ENCODE results near the gene GRK3. TPM values are rescaled to one million over a fixed set of nuclear protein-coding genes. Genes with fewer than 3 reads are reported as not detected.

The GRK3 gene
- total and polyA plus RNA-seq, 2 donors: 8.4 to 20.2 TPM

DNA sequence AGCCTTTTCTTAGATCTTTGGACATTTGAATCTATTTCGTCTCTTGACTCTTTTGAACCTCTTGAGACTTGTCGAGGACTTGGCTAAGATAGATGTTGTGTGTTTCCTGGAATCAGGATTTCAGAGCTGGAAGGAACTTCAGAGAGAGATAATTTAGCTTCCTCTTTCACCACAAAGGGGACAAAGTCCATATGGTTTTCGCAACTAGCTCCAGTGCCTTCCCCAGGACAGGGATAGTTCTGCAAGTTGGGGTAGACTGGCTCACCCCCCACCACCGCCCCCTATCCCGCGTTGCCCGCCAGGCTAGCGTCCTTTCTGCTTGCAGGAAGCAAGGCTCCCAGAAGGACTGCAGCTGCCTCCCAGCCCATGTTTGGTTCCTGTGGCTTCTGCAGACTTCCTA, 101.8 kb downstream of the GRK3 start:
- Histone ChIP-seq H3K9me3 (ENCODE audit: control insufficient read depth in 2 of 2, insufficient read depth in 1 of 2, low read length in 1 of 2) (no peaks in the 10 kb centered on the region), H3K4me1 (ENCODE audit: control insufficient read depth in 2 of 2, insufficient read depth in 2 of 2, low read length in 2 of 2) (peaks cover 0 to 9% of the 10 kb centered on the region in 2 donors), H3K27ac (ENCODE audit: low read depth in 1 of 2, low read length in 1 of 2) (no peak overlapping the region), H3K27me3 (ENCODE audit: control insufficient read depth in 2 of 2, insufficient read depth in 1 of 2, low read length in 1 of 2) (no peaks in the 10 kb centered on the region), H3K36me3 (ENCODE audit: control insufficient read depth in 2 of 2, insufficient read depth in 2 of 2, low read length in 1 of 2) (peaks cover 0 to 12% of the 10 kb centered on the region in 2 donors), H3K4me3 (ENCODE audit: low read length in 2 of 2) (no peak overlapping the region)
- WGBS: 29% methylated on average over 8 of the region's 8 CpGs
- no peak for DNase-seq (ENCODE audit: low read depth in 6 of 9, low spot score in 9 of 9)

DNA sequence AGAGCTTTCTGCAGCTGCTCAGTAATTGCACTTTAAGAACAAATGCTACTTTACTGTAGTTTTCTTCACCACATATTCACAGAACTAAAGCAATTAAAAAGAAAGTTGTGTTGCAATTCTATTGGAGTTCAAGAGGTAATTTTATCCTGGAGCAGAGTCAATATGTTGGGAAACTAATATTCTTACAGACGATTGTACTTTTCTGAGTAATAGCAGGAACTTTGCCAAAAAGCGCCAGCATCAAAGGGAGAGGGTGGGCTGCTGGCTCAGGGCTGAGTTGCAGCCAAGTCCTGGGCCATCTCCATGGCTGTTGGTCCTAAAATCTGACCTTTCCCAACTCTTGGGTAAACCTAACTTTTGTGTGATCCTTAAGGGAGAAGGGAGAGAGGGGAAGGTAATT, 104.0 kb downstream of the GRK3 start:
- WGBS: 91% methylated on average over 2 of the region's 2 CpGs
- Histone ChIP-seq H3K4me1 (ENCODE audit: control insufficient read depth in 2 of 2, insufficient read depth in 2 of 2, low read length in 2 of 2) (peaks cover 0 to 9% of the 10 kb centered on the region in 2 donors), H3K36me3 (ENCODE audit: control insufficient read depth in 2 of 2, insufficient read depth in 2 of 2, low read length in 1 of 2) (peaks cover 0 to 12% of the 10 kb centered on the region in 2 donors), H3K27me3 (ENCODE audit: control insufficient read depth in 2 of 2, insufficient read depth in 1 of 2, low read length in 1 of 2) (no peaks in the 10 kb centered on the region), H3K4me3 (ENCODE audit: low read length in 2 of 2) (no peak overlapping the region), H3K27ac (ENCODE audit: low read depth in 1 of 2, low read length in 1 of 2) (no peak overlapping the region), H3K9me3 (ENCODE audit: control insufficient read depth in 2 of 2, insufficient read depth in 1 of 2, low read length in 1 of 2) (no peaks in the 10 kb centered on the region)
- no peak for DNase-seq (ENCODE audit: low read depth in 6 of 9, low spot score in 9 of 9)

DNA sequence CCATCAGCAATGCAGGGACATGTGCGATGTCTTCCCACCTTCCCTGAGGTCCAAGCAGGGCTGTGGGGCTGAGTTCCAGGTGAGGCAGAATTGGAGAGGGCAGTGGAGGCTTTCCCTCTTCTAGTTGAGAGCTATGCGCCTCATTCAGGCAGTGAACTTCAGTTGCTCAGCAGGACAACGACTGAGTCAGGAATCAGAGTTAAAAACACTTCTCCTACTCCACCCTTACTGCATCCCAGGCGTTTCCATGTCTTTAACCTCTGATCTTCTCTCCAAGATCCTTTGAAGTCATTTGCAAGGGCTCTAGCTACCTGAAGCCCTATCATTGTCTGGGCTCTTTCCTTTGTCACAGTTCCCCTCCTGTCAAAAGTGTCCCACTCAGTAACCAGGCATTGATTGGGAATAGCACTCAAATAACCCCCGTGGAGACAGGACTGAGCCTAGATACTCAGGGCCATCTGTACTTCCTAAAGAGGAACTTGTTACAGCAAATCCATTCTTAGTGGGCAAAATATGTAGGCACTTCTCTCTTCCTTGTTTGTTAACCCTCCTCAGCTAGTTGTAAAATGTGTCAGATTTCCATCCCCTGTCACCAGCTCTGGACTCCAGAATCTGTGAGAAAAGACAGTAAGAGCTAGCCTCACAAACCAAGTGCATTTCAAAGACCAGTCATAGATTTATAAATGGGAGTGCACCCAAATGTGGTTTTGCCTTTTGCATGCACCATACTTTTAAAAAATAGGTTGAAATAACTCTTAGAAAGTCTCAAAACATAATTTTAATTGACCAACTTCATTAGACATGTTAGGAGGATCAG, 105.0 kb downstream of the GRK3 start:
- peaks cover 3 to 19% of the 10 kb centered on the region in 2 donors for H3K36me3 ChIP-seq (ENCODE audit: control insufficient read depth in 2 of 2, insufficient read depth in 2 of 2, low read length in 1 of 2)
- no peaks in the 10 kb centered on the region for H3K27me3 ChIP-seq (ENCODE audit: control insufficient read depth in 2 of 2, insufficient read depth in 1 of 2, low read length in 1 of 2)
- no peaks in the 10 kb centered on the region for H3K9me3 ChIP-seq (ENCODE audit: control insufficient read depth in 2 of 2, insufficient read depth in 1 of 2, low read length in 1 of 2)
- H3K4me3 ChIP-seq (ENCODE audit: low read length in 2 of 2): no peak overlapping the region
- WGBS: 81% methylated on average over 5 of the region's 5 CpGs
- no peak for DNase-seq (ENCODE audit: low read depth in 6 of 9, low spot score in 9 of 9)
- H3K27ac ChIP-seq (ENCODE audit: low read depth in 1 of 2, low read length in 1 of 2): no peak overlapping the region
- peaks cover 0 to 9% of the 10 kb centered on the region in 2 donors for H3K4me1 ChIP-seq (ENCODE audit: control insufficient read depth in 2 of 2, insufficient read depth in 2 of 2, low read length in 2 of 2)

GRCh38 chr22:25670070-25670461, 105.6 kb downstream of the GRK3 start:
- H3K9me3 ChIP-seq (ENCODE audit: control insufficient read depth in 2 of 2, insufficient read depth in 1 of 2, low read length in 1 of 2): no peaks in the 10 kb centered on the region
- no peaks in the 10 kb centered on the region for H3K27me3 ChIP-seq (ENCODE audit: control insufficient read depth in 2 of 2, insufficient read depth in 1 of 2, low read length in 1 of 2)
- peaks cover 0 to 9% of the 10 kb centered on the region in 2 donors for H3K4me1 ChIP-seq (ENCODE audit: control insufficient read depth in 2 of 2, insufficient read depth in 2 of 2, low read length in 2 of 2)
- DNase-seq (ENCODE audit: low read depth in 6 of 9, low spot score in 9 of 9): no peak
- no peak overlapping the region for H3K4me3 ChIP-seq (ENCODE audit: low read length in 2 of 2)
- H3K36me3 ChIP-seq (ENCODE audit: control insufficient read depth in 2 of 2, insufficient read depth in 2 of 2, low read length in 1 of 2): peaks cover 3 to 19% of the 10 kb centered on the region in 2 donors
- no peak overlapping the region for H3K27ac ChIP-seq (ENCODE audit: low read depth in 1 of 2, low read length in 1 of 2)
- 99% methylated on average over 6 of the region's 6 CpGs for WGBS

DNA sequence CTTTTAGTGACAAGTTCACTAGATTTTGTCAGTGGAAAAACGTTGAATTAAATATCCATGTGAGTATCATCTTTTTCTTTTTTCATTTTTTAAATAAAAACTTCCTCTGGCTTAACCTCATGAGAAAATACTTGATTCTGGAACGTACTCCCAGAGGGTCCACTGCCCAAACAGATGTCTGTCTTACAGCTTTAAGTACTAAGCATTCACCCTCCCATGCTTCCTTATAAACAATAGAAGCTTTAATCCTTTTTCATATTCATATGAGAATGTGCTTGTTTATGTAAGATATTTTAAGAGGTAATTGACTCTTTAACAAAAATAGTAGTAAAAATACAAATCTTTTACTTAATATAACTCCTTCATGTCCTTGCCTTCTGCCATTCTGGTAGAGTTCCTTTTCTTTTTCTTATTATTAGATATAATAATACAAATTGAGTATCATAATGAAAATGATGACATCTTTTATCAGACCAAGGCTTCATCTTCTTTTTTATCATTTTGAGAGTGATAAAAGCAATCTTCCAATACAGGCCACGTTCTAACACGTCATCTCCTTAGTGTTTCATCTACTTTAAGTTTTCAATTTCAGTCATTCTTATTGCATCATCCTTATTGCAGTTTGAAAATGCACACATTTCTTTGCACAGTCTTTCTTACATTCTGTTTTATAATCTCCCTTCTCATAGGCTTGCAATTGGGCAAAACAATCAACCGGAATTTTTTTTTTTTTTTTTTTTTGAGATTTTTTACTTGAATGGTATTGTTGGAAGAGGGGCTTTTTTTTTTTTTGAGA, 108.0 kb downstream of the GRK3 start:
- no peaks in the 10 kb centered on the region for H3K9me3 ChIP-seq (ENCODE audit: control insufficient read depth in 2 of 2, insufficient read depth in 1 of 2, low read length in 1 of 2)
- H3K4me1 ChIP-seq (ENCODE audit: control insufficient read depth in 2 of 2, insufficient read depth in 2 of 2, low read length in 2 of 2): no peaks in the 10 kb centered on the region
- 94% methylated on average over 5 of the region's 5 CpGs for WGBS
- no peak overlapping the region for H3K27ac ChIP-seq (ENCODE audit: low read depth in 1 of 2, low read length in 1 of 2)
- H3K36me3 ChIP-seq (ENCODE audit: control insufficient read depth in 2 of 2, insufficient read depth in 2 of 2, low read length in 1 of 2): peaks cover 3 to 19% of the 10 kb centered on the region in 2 donors
- no peak overlapping the region for H3K4me3 ChIP-seq (ENCODE audit: low read length in 2 of 2)
- no peak for DNase-seq (ENCODE audit: low read depth in 6 of 9, low spot score in 9 of 9)
- H3K27me3 ChIP-seq (ENCODE audit: control insufficient read depth in 2 of 2, insufficient read depth in 1 of 2, low read length in 1 of 2): no peaks in the 10 kb centered on the region

- no peaks in the 10 kb centered on the region for H3K27me3 ChIP-seq (ENCODE audit: control insufficient read depth in 2 of 2, insufficient read depth in 1 of 2, low read length in 1 of 2)
- WGBS: 96% methylated on average over 5 of the region's 5 CpGs
- H3K27ac ChIP-seq (ENCODE audit: low read depth in 1 of 2, low read length in 1 of 2): no peak overlapping the region
- H3K36me3 ChIP-seq (ENCODE audit: control insufficient read depth in 2 of 2, insufficient read depth in 2 of 2, low read length in 1 of 2): peaks cover 3 to 15% of the 10 kb centered on the region in 2 donors
- DNase-seq (ENCODE audit: low read depth in 6 of 9, low spot score in 9 of 9): no peak
- H3K4me3 ChIP-seq (ENCODE audit: low read length in 2 of 2): no peak overlapping the region
- H3K9me3 ChIP-seq (ENCODE audit: control insufficient read depth in 2 of 2, insufficient read depth in 1 of 2, low read length in 1 of 2): no peaks in the 10 kb centered on the region
- H3K4me1 ChIP-seq (ENCODE audit: control insufficient read depth in 2 of 2, insufficient read depth in 2 of 2, low read length in 2 of 2): no peaks in the 10 kb centered on the region
Observed at GRCh38 chr22:25673713-25674112, 109.2 kb downstream of the GRK3 start.

GRCh38 chr22:25677631-25678030, 113.2 kb downstream of the GRK3 start:
- Histone ChIP-seq H3K27ac (ENCODE audit: low read depth in 1 of 2, low read length in 1 of 2) (no peak overlapping the region), H3K36me3 (ENCODE audit: control insufficient read depth in 2 of 2, insufficient read depth in 2 of 2, low read length in 1 of 2) (peaks cover 7 to 11% of the 10 kb centered on the region in 2 donors), H3K9me3 (ENCODE audit: control insufficient read depth in 2 of 2, insufficient read depth in 1 of 2, low read length in 1 of 2) (no peaks in the 10 kb centered on the region), H3K4me1 (ENCODE audit: control insufficient read depth in 2 of 2, insufficient read depth in 2 of 2, low read length in 2 of 2) (no peaks in the 10 kb centered on the region), H3K27me3 (ENCODE audit: control insufficient read depth in 2 of 2, insufficient read depth in 1 of 2, low read length in 1 of 2) (no peaks in the 10 kb centered on the region), H3K4me3 (ENCODE audit: low read length in 2 of 2) (no peak overlapping the region)
- WGBS: 98% methylated on average over 4 of the region's 4 CpGs
- DNase-seq (ENCODE audit: low read depth in 6 of 9, low spot score in 9 of 9): no peak

GRCh38 chr22:25680051-25680450, 115.6 kb downstream of the GRK3 start:
- 96% methylated on average over 2 of the region's 2 CpGs for WGBS
- Histone ChIP-seq H3K27ac (ENCODE audit: low read depth in 1 of 2, low read length in 1 of 2) (no peak overlapping the region), H3K9me3 (ENCODE audit: control insufficient read depth in 2 of 2, insufficient read depth in 1 of 2, low read length in 1 of 2) (no peaks in the 10 kb centered on the region), H3K36me3 (ENCODE audit: control insufficient read depth in 2 of 2, insufficient read depth in 2 of 2, low read length in 1 of 2) (peaks cover 3 to 7% of the 10 kb centered on the region in 2 donors), H3K27me3 (ENCODE audit: control insufficient read depth in 2 of 2, insufficient read depth in 1 of 2, low read length in 1 of 2) (no peaks in the 10 kb centered on the region), H3K4me3 (ENCODE audit: low read length in 2 of 2) (no peak overlapping the region), H3K4me1 (ENCODE audit: control insufficient read depth in 2 of 2, insufficient read depth in 2 of 2, low read length in 2 of 2) (no peaks in the 10 kb centered on the region)
- DNase-seq (ENCODE audit: low read depth in 6 of 9, low spot score in 9 of 9): no peak

- DNase-seq (ENCODE audit: low read depth in 6 of 9, low spot score in 9 of 9): no peak
- no peaks in the 10 kb centered on the region for H3K27me3 ChIP-seq (ENCODE audit: control insufficient read depth in 2 of 2, insufficient read depth in 1 of 2, low read length in 1 of 2)
- H3K36me3 ChIP-seq (ENCODE audit: control insufficient read depth in 2 of 2, insufficient read depth in 2 of 2, low read length in 1 of 2): peaks cover 0 to 7% of the 10 kb centered on the region in 2 donors
- no peaks in the 10 kb centered on the region for H3K4me1 ChIP-seq (ENCODE audit: control insufficient read depth in 2 of 2, insufficient read depth in 2 of 2, low read length in 2 of 2)
- WGBS: 97% methylated on average over 6 of the region's 6 CpGs
- H3K9me3 ChIP-seq (ENCODE audit: control insufficient read depth in 2 of 2, insufficient read depth in 1 of 2, low read length in 1 of 2): no peaks in the 10 kb centered on the region
- no peak overlapping the region for H3K4me3 ChIP-seq (ENCODE audit: low read length in 2 of 2)
- H3K27ac ChIP-seq (ENCODE audit: low read depth in 1 of 2, low read length in 1 of 2): no peak overlapping the region
Observed at GRCh38 chr22:25680956-25681355, 116.5 kb downstream of the GRK3 start.

All from thymus (tissue), 11 donors.